ENCODE results near the gene MIGA2.

The MIGA2 gene

DNA sequence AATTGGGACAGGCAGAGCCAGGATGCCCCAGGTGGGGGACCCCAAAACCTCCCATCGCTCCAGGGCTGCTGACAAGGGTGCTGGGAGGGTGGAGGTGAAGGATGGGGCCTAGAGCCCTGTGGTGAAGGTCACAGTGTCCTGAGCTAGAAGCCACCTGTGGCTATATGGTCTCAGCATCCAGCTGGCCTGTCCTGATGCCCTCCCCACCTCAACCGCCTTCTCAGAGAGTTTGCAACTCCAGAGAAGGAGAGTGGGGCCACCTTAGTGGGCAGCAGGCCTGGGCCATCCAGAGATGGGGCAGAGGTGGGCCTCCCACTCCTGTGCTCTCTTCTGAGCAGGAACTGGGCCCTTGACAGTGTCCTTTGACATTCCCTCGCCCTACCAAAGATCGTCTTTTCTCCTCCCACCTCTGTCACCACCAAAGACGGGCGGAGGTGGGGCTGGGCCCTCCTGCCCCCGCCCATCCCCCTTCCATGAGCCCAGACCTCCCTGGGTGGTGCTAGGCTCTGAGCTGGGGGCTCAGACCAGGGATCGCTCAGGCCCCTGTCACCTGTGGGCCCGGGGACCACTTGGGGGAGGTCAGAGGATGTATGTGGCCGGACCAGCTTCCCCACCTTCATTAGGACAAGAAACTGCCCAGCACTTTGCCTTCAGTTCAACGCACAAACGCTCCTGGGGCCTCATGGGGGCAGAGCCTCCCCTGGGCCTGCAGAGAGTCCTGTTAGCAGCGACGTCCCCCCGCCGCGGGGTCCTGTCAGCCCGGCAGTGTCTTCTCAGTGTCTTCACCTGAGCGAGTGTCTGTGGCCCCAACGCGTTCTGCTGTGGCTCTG lies 34.5 kb downstream of the MIGA2 start:
- ChIA-PET POLR2A (interaction anchor here (4.4 kb wide), 1 partner anchor 10 kb away, joined by 16 read pairs; the partner anchor contains the start of gene DOLPP1), CTCF (no interaction called here)
- Histone ChIP-seq H3K4me3 (ENCODE audit: low read depth, low read length) (no peak overlapping the region), H3K9me3 (ENCODE audit: control insufficient read depth, insufficient read depth, low read depth, low read length) (no peaks in the 10 kb centered on the region), H3K36me3 (ENCODE audit: control insufficient read depth in 2 of 2, insufficient read depth in 1 of 2, low read length in 2 of 2) (peaks cover 0 to 32% of the 10 kb centered on the region in 2 experiments; a peak in 1 of 3 replicates), H3K4me1 (ENCODE audit: control insufficient read depth, insufficient read depth, low read length) (no peaks in the 10 kb centered on the region), H3K27ac (ENCODE audit: extremely low read depth, low read depth, low read length) (no peak overlapping the region)
- TF ChIP-seq HOXA7 (CRISPR knock-in tag; IDR thresholded peaks at IDR 0.05; ENCODE audit: borderline replicate concordance) (no peak), KLF16 (tag by site-specific recombination; IDR thresholded peaks at IDR 0.05) (no peak), KLF1 (tag by site-specific recombination; IDR thresholded peaks at IDR 0.05) (peak; percentile 83), GLIS1 (tag by site-specific recombination; IDR thresholded peaks at IDR 0.05) (no peak), ZNF768 (tag by site-specific recombination; IDR thresholded peaks at IDR 0.05) (no peak), ZFHX2 (tag by site-specific recombination; conservative IDR thresholded peaks at IDR 0.05) (peak; percentile 28), EGR2 (tag by site-specific recombination; IDR thresholded peaks at IDR 0.05; ENCODE audit: low read depth) (peak; percentile 59), PRDM1 (tag by site-specific recombination; IDR thresholded peaks at IDR 0.05) (no peak), ZNF600 (tag by site-specific recombination; IDR thresholded peaks at IDR 0.05) (peak; percentile 28; the same call in 1 of the 2 replicates), ZNF202 (tag by site-specific recombination; IDR thresholded peaks at IDR 0.05; ENCODE audit: borderline replicate concordance) (no peak), SCRT2 (tag by site-specific recombination; IDR thresholded peaks at IDR 0.05) (peak; percentile 60), YY2 (tag by site-specific recombination; IDR thresholded peaks at IDR 0.05) (no peak), SALL2 (tag by site-specific recombination; IDR thresholded peaks at IDR 0.05; ENCODE audit: borderline replicate concordance) (no peak), YY1 (tag by site-specific recombination; IDR thresholded peaks at IDR 0.05) (no peak), SP3 (tag by site-specific recombination; IDR thresholded peaks at IDR 0.05) (no peak), ZXDB (tag by site-specific recombination; IDR thresholded peaks at IDR 0.05) (no peak), ZNF561 (tag by site-specific recombination; IDR thresholded peaks at IDR 0.05; ENCODE audit: borderline replicate concordance) (no peak)
- TF ChIP-seq, protein P1, sequence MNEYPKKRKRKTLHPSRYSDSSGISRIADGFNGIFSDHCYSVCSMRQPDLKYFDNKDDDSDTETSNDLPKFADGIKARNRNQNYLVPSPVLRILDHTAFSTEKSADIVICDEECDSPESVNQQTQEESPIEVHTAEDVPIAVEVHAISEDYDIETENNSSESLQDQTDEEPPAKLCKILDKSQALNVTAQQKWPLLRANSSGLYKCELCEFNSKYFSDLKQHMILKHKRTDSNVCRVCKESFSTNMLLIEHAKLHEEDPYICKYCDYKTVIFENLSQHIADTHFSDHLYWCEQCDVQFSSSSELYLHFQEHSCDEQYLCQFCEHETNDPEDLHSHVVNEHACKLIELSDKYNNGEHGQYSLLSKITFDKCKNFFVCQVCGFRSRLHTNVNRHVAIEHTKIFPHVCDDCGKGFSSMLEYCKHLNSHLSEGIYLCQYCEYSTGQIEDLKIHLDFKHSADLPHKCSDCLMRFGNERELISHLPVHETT (tag by site-specific recombination; IDR thresholded peaks at IDR 0.05), result no peak
- TF ChIP-seq, protein P2, sequence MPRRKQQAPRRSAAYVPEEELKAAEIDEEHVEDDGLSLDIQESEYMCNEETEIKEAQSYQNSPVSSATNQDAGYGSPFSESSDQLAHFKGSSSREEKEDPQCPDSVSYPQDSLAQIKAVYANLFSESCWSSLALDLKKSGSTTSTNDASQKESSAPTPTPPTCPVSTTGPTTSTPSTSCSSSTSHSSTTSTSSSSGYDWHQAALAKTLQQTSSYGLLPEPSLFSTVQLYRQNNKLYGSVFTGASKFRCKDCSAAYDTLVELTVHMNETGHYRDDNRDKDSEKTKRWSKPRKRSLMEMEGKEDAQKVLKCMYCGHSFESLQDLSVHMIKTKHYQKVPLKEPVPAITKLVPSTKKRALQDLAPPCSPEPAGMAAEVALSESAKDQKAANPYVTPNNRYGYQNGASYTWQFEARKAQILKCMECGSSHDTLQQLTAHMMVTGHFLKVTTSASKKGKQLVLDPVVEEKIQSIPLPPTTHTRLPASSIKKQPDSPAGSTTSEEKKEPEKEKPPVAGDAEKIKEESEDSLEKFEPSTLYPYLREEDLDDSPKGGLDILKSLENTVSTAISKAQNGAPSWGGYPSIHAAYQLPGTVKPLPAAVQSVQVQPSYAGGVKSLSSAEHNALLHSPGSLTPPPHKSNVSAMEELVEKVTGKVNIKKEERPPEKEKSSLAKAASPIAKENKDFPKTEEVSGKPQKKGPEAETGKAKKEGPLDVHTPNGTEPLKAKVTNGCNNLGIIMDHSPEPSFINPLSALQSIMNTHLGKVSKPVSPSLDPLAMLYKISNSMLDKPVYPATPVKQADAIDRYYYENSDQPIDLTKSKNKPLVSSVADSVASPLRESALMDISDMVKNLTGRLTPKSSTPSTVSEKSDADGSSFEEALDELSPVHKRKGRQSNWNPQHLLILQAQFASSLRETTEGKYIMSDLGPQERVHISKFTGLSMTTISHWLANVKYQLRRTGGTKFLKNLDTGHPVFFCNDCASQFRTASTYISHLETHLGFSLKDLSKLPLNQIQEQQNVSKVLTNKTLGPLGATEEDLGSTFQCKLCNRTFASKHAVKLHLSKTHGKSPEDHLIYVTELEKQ (tag by site-specific recombination; IDR thresholded peaks at IDR 0.05; ENCODE audit: borderline replicate concordance), result no peak
- TF ChIP-seq, protein P3, sequence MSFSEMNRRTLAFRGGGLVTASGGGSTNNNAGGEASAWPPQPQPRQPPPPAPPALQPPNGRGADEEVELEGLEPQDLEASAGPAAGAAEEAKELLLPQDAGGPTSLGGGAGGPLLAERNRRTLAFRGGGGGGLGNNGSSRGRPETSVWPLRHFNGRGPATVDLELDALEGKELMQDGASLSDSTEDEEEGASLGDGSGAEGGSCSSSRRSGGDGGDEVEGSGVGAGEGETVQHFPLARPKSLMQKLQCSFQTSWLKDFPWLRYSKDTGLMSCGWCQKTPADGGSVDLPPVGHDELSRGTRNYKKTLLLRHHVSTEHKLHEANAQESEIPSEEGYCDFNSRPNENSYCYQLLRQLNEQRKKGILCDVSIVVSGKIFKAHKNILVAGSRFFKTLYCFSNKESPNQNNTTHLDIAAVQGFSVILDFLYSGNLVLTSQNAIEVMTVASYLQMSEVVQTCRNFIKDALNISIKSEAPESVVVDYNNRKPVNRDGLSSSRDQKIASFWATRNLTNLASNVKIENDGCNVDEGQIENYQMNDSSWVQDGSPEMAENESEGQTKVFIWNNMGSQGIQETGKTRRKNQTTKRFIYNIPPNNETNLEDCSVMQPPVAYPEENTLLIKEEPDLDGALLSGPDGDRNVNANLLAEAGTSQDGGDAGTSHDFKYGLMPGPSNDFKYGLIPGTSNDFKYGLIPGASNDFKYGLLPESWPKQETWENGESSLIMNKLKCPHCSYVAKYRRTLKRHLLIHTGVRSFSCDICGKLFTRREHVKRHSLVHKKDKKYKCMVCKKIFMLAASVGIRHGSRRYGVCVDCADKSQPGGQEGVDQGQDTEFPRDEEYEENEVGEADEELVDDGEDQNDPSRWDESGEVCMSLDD (tag by site-specific recombination; IDR thresholded peaks at IDR 0.05), result no peak
